Subcutaneous adipose tissue (tissue), 4 donors: ENCODE results near the gene WNK1. TPM values are rescaled to one million over a fixed set of nuclear protein-coding genes. Genes with fewer than 3 reads are reported as not detected.

Source experiments
- total RNA-seq, 4 donors: library from RNA; depleted of rRNA; stranded (reverse); fragments of >200 nt; gene quantifications; one replicate each; pipeline ENCODE4 v1.1.0, GENCODE V29; 2016
- TF ChIP-seq, protein P1 (sequence below): fragments of 450-650 bp; IDR thresholded peaks from one replicate; pipeline ENCODE4 v1.5.1; 2016; ENCODE audit warnings: low read depth, mild to moderate bottlenecking, control low read depth, antibody characterized with exemption, moderate library complexity

The WNK1 gene
- total RNA-seq, 4 donors from 2014 or later, result 208 to 631 (median 301) TPM

DNA sequence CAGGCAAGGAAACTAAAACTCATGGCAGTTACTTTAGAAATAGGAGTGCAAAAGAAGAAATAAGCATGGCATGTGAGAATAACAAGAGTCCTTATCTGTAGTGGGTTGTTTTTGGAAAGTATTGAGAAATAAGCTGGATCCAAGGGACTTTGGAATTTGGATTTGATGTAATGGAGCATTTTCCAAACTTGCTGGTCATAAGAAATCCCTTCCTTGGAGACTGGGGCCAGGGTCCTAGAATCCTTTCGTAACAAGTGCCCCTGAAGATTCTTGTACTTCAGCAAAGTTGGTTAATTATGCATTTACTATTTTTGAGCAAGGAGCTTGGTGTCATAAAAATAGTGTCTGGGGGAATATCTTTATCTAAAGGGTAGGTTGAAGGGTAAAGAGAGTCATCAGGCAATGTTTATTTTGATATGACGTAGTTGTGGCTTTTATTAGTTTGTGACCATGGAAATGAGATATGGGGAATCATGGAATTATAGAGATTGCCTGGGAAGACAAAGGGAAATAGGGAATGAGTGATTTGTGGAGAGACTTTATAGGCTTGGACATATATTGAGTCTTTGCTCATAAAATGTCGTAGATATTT lies 53.9 kb downstream of the WNK1 start:
- TF ChIP-seq, protein P1, sequence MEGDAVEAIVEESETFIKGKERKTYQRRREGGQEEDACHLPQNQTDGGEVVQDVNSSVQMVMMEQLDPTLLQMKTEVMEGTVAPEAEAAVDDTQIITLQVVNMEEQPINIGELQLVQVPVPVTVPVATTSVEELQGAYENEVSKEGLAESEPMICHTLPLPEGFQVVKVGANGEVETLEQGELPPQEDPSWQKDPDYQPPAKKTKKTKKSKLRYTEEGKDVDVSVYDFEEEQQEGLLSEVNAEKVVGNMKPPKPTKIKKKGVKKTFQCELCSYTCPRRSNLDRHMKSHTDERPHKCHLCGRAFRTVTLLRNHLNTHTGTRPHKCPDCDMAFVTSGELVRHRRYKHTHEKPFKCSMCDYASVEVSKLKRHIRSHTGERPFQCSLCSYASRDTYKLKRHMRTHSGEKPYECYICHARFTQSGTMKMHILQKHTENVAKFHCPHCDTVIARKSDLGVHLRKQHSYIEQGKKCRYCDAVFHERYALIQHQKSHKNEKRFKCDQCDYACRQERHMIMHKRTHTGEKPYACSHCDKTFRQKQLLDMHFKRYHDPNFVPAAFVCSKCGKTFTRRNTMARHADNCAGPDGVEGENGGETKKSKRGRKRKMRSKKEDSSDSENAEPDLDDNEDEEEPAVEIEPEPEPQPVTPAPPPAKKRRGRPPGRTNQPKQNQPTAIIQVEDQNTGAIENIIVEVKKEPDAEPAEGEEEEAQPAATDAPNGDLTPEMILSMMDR, result no peak

DNA sequence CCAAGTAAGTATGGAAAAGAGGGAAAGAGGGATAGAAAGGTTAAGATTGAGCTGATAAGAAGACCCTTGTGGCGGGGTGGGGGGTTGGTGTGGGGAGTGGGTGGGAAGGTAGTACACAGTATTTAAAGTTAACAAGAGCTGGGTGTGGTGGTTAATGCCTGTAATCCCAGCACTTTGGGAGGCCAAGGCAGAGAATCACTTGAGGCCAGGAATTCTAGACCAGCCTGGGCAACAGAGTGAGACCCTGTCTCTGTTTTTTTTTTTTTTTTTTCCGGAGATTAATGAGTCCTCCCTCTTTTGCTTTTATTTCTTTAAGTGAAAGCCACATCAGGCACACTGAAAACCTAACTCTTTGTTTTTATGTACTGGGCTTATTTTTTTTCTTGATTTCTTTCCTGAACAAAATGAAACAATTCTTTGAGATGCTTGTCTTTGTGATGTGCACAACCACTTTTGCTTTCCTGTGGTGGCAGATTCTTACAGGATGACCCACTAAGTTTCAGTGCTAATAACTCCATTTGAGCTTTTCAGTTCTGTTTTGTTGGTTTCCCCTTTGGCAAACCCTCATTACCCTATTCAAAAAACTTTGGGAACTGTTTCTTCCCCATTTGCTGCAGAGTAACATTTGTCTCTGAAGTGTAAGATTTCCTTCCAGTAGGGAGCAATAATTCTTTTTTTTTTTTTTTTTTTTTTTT lies 54.8 kb downstream of the WNK1 start:
- TF ChIP-seq, protein P1, result no peak

DNA sequence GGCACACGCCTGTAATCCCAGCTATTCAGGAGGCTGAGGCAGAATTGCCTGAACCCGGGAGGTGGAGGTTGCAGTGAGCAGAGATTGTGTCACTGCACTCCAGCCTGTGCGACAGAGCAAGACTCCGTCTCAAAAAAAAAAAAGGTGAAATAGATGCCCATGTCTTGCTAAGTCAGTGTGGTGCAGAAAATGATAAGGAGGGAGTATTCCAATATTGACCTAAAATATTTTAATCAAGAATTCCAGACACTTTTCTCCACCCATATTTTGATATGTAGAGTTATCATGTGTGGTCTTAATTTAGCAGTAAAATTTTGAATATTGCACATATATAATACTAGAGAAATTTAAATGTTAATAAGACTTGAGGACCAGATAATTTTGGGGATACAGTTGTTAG lies 57.7 kb downstream of the WNK1 start:
- TF ChIP-seq, protein P1, result no peak

DNA sequence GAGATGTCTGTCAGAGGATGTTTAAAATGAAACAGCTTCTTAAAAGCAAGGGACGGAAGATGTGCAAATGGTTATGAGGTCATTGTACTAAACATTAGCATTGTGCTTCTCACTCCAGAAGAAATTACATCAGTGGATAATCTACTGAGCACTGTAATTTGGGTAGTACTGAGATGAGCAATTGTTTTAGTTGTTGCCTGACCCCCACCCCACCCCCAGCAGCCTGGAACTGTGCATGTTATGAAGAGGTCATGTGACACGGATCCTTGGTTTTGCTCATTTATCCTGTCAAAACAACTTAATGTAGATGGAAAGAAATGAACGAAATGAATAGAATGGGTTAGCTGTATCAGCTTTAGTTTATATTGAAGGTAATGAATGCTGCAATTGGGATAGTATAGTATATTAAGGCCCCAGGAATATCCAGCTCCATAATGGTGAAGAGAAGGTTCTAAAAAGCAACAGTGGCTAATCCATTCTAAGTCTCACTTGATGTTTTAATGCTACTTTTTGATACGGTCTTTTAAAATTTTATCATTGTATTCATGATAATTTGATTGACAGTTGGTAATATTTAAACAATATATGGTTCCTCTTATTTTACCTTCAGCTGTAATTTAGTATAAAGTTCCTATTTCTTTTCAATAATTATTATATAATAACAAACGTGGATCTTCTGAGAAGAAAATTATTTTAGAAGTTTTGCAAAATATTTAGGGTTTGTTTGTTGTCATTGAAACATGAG lies 58.5 kb downstream of the WNK1 start:
- TF ChIP-seq, protein P1, result no peak

DNA sequence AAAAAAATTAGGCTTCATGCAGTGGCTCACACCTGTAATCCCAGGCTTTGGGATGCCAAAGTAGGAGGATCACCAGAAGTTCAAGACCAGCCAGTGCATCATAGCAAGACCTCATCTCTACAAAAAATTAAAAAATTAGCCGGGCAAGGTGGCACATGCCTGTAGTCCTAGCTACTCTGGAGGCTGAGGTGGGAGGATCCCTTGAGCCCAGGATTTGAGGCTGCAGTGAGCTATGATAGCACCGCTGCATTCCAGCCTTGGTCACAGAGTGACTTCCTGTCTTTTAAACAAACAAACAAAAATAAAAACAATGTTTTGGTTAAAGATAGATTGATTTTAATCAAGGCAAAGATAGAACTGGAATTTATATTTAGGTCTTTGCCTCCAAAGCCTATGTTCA lies 60.6 kb downstream of the WNK1 start:
- TF ChIP-seq, protein P1, result no peak

DNA sequence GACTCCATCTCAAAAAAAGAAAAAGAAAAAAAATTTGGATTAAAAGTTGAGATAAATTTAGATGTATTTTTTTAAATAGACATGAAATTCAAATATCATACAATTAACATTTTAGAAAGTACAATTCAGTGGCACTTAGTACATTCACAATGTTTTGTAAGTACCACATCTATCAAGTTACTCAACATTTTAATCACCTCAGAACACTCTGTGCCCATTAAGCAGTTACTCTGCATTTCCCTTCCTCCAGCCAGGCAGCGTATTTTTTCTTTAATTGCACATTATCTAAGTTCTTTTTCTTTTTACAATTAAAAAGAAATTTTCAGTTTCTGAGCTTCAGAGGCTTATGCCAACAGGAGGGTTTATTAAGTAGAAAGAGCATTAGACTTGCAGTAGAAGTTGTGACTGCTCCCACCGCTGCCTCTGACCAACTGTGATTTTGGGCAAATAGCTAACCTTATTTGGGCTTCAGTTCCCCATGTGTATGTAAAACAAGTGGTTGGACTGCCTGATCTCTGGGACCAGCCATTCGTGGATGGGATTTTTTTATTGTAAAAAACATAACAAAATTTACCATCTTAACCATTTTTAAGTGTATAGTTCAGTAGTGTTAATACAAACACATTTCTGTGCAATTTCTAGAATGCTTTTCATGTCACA lies 65.7 kb downstream of the WNK1 start:
- TF ChIP-seq, protein P1, result no peak

DNA sequence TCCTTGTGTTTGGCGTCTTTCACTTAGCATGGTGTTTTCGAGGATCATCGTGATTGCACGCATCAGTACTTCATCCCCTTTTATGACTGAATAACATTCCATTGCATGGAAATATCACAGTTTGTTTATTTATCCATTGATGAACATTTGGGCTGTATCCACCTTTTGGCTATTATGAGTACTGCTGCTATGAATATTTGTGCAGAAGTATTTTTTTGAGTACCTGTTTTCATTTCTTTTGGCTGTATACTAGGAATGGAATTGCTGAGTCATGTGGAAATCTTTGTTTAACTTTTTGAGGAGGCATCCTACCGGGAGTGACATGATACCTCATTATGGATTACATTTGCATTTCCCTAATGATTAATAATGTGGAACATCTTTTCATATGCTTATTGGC lies 66.4 kb downstream of the WNK1 start:
- TF ChIP-seq, protein P1, result no peak
